Myometrial cell (primary cell): ENCODE results near the gene NR2C1. TPM values are rescaled to one million over a fixed set of nuclear protein-coding genes. Genes with fewer than 3 reads are reported as not detected.

Experiments
- total RNA-seq: library from RNA; depleted of rRNA; stranded (reverse); fragments of >200 nt; gene quantifications from 2 replicates; pipeline ENCODE4 v1.2.3, GENCODE V29; 2015

NR2C1 gene
- total RNA-seq, result 19.3 and 21.9 TPM in 2 replicates

DNA sequence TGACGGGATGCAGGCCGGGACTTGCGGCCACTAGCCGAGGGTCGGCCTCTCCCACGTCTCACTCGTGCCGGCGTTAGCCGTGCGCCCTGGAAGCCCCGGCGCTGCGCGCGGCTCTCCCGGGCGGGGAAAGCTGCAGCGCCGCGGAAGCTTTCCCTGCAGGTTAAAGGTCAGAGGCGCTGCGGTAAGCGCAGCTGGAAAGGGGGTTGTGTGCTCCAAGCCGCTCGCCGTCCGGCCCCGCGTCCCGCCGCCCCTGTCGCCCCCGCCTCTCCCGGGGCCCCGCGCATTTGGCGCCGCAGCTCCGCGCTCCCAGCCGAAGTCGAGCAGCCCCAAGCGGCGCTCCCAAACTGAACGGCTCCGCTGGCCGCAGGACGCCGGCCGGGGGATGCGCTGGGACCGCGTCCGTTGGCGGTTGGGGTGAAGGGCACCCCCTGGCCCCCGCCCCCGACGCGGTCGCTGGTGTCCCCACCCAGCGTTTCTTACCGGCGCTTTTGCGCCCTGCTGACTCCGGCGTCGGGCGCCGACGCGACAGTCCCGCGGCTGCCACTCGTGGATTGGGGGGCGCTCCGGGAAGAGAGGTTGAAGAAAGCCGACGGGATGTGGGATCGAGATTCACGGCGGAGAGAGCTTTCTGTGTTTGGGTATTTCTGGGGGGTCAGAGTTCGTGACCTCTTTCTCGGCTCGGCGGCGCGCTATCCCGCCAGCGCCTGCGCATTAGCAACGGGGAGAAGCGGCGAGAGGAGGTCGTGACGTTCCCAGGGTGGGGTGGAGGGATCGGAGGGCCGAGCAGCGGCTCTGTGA lies at the start of gene NR2C1:
Gene NR2C1 (minus strand): TSS at position 719 of the 798 bp plus-strand sequence. CDS start 6,234 bp downstream, outside the sequence.

GRCh38 chr12:95003213-95003920 lies 70.1 kb downstream of the NR2C1 start, which contains the start of gene NDUFA12:
NDUFA12 (minus strand) TSS chr12:95003697; CDS start chr12:95003680, 17 bp downstream.

Other genes with a start within 250 kb of the NR2C1 start
- 223 and 302 TPM in 2 replicates for gene NDUFA12, start 69.9 kb downstream of the NR2C1 start, total RNA-seq
- 4.9 and 6.6 TPM in 2 replicates for gene FGD6, start 143.8 kb upstream of the NR2C1 start, total RNA-seq
- 54.5 and 54.8 TPM in 2 replicates for gene VEZT, start 144.2 kb upstream of the NR2C1 start, total RNA-seq